Panc1 (cell line): ENCODE measurements around the gene AMOTL1. TPM values are rescaled to one million over a fixed set of nuclear protein-coding genes. Genes with fewer than 3 reads are reported as not detected.
A peak's percentile ranks its signal among the peaks of the same experiment; 100 is the strongest.

Source experiments
- ATAC-seq: fragments of 200-7000 bp; cut with Tn5 transposase; 2 replicates; pipeline ENCODE4 v1.9.1; 2020; ENCODE audit warnings: mild to moderate bottlenecking, moderate library complexity
- BruUV-seq: library from RNA; stranded (reverse); fragments of 400-500 nt; replicated peaks from 2 replicates; lab custom pipeline; 2021; lab: Mats Ljungman, UMichigan
- CTCF ChIA-PET: fragments of 300-600 bp; sonication (Branson Sonifier 250); formaldehyde crosslinking; loops from one replicate; lab custom pipeline; 2022; ENCODE audit warnings: antibody characterized with exemption; lab: Charles Lee
- POLR2A ChIA-PET: fragments of 300-600 bp; sonication (Branson Sonifier 250); formaldehyde crosslinking; loops from one replicate; lab custom pipeline; 2022; ENCODE audit warnings: antibody characterized with exemption; lab: Charles Lee
- DNase-seq: peaks from one replicate; pipeline ENCODE4 v3.0.0-alpha.2; 2010; ENCODE audit warnings: low read depth, low spot score
- H3K27ac ChIP-seq: 2 replicates; pipeline ENCODE4 v1.5.1; 2011; ENCODE audit warnings: mild to moderate bottlenecking, low read length, inconsistent platforms
- H3K27me3 ChIP-seq: fragments of 200-500 bp; sonication (Bioruptor generic); 2 replicates; pipeline ENCODE4 v1.6.0; 2014; ENCODE audit warnings: low read length, inconsistent platforms; ENCODE audit not compliant: control insufficient read depth, insufficient read depth
- H3K36me3 ChIP-seq: fragments of 200-500 bp; sonication (Bioruptor generic); 2 replicates; pipeline ENCODE4 v1.5.1; 2014; ENCODE audit warnings: inconsistent platforms, mild to moderate bottlenecking, low read length, moderate library complexity; ENCODE audit not compliant: control insufficient read depth, insufficient read depth
- H3K4me1 ChIP-seq: 2 replicates; pipeline ENCODE4 v1.5.1; 2011; ENCODE audit warnings: inconsistent platforms, mild to moderate bottlenecking, low read length, moderate library complexity; ENCODE audit not compliant: control insufficient read depth, insufficient read depth
- H3K4me3 ChIP-seq, 2 experiments: 2 replicates each; pipeline ENCODE4 v1.5.1; 2011 to 2012; ENCODE audit warnings: low read depth in 2 of 2, low read length in 2 of 2, mild to moderate bottlenecking in 2 of 2, inconsistent platforms in 1 of 2, moderate library complexity in 1 of 2
- H3K9me3 ChIP-seq: fragments of 200-500 bp; sonication (Bioruptor generic); 2 replicates; pipeline ENCODE4 v1.5.1; 2014; ENCODE audit warnings: low read depth, mild to moderate bottlenecking, inconsistent platforms, low read length, moderate library complexity; ENCODE audit not compliant: control insufficient read depth, insufficient read depth
- POLR2AphosphoS5 ChIP-seq: IDR thresholded peaks from 2 replicates; pipeline ENCODE4 v1.6.1; 2012; ENCODE audit warnings: mild to moderate bottlenecking, low read depth, low read length, moderate library complexity
- SIN3A ChIP-seq: IDR thresholded peaks from 2 replicates; pipeline ENCODE4 v1.6.1; 2012; ENCODE audit warnings: low read depth, mild to moderate bottlenecking, low read length, moderate library complexity, borderline replicate concordance; ENCODE audit not compliant: insufficient read depth
- TCF7L2 ChIP-seq: IDR thresholded peaks from 2 replicates; pipeline ENCODE4 v1.6.1; 2011; ENCODE audit warnings: mild to moderate bottlenecking, low read depth, low read length, inconsistent platforms
- in situ Hi-C: cut with HindIII; loops from 2 replicates; pipeline ENCODE4 v1.10.0; 2016; ENCODE audit warnings: low sequenced_read_pairs, low pct_unique_long_range_greater_than_20kb
- intact Hi-C: fragments of 100-400 bp; cut with micrococcal nuclease; formaldehyde crosslinking; loops from one replicate; pipeline ENCODE4 v1.10.0; 2022; ENCODE audit not compliant: unreplicated experiment
- total RNA-seq: library from RNA; stranded (reverse); gene quantifications from one replicate; pipeline ENCODE4 v1.2.1, GENCODE V29; 2021; ENCODE audit not compliant: unreplicated experiment
- TF ChIP-seq, protein P1 (sequence below), 2 experiments: IDR thresholded peaks; 2 replicates each; pipeline ENCODE4 v1.6.1; 2011 to 2012; ENCODE audit warnings: low read depth in 2 of 2, control low read depth in 1 of 2, low read length in 1 of 2, mild to moderate bottlenecking in 1 of 2, moderate library complexity in 1 of 2; ENCODE audit not compliant: insufficient read depth in 1 of 2
- TF ChIP-seq, protein P2 (sequence below): fragments of 450-650 bp; IDR thresholded peaks from 2 replicates; pipeline ENCODE4 v1.5.1; 2017; ENCODE audit warnings: mild to moderate bottlenecking

Gene AMOTL1
- total RNA-seq, 1 experiment from 2014 or later = 16.0 TPM

DNA sequence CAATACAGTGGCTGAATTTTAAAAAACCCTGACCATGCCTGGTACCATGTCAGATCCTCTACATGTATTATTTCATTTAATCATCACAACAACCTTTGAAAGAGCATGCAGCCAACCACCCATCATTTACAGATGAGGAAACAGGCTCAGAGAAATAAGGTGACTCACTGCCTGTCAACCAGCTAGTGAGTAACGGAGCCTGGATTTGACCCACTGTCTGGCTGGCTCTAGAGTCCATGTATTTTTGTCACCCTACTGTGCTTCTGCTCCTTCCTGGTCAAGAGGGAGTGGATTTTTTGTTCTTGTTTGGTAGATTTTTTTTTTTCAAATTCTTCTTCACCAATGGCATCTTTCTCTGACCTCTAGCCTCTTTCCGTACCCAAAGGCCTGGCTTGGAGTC lies 127.8 kb downstream of the AMOTL1 start:
- Histone ChIP-seq H3K9me3 (no peaks in the 10 kb centered on the region), H3K27me3 (no peaks in the 10 kb centered on the region), H3K4me1 (no peaks in the 10 kb centered on the region), H3K36me3 (no peaks in the 10 kb centered on the region), H3K27ac (no peak overlapping the region), H3K4me3 (no peak overlapping the region)
- ChIA-PET CTCF (interaction anchor here (0.6 kb wide), 1 partner anchor 35 kb away, joined by 6 read pairs; no protein-coding TSS in a partner anchor), POLR2A (no interaction called here)
- intact Hi-C loops (loop anchor here (10.0 kb wide), 1 partner anchor 381 kb away; the partner anchor contains the start of gene C11orf97), in situ Hi-C loops (no loop called here)
- no TSS peak for BruUV-seq
- no peak for DNase-seq
- ATAC-seq = no peak
- TF ChIP-seq, protein P1, sequence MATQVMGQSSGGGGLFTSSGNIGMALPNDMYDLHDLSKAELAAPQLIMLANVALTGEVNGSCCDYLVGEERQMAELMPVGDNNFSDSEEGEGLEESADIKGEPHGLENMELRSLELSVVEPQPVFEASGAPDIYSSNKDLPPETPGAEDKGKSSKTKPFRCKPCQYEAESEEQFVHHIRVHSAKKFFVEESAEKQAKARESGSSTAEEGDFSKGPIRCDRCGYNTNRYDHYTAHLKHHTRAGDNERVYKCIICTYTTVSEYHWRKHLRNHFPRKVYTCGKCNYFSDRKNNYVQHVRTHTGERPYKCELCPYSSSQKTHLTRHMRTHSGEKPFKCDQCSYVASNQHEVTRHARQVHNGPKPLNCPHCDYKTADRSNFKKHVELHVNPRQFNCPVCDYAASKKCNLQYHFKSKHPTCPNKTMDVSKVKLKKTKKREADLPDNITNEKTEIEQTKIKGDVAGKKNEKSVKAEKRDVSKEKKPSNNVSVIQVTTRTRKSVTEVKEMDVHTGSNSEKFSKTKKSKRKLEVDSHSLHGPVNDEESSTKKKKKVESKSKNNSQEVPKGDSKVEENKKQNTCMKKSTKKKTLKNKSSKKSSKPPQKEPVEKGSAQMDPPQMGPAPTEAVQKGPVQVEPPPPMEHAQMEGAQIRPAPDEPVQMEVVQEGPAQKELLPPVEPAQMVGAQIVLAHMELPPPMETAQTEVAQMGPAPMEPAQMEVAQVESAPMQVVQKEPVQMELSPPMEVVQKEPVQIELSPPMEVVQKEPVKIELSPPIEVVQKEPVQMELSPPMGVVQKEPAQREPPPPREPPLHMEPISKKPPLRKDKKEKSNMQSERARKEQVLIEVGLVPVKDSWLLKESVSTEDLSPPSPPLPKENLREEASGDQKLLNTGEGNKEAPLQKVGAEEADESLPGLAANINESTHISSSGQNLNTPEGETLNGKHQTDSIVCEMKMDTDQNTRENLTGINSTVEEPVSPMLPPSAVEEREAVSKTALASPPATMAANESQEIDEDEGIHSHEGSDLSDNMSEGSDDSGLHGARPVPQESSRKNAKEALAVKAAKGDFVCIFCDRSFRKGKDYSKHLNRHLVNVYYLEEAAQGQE (IDR thresholded peaks at IDR 0.05; ENCODE audit: insufficient read depth in 1 of 2, low read depth in 2 of 2, low read length in 1 of 2) = no peak
- no peak for TF ChIP-seq SIN3A
- TF ChIP-seq TCF7L2 = no peak
- TF ChIP-seq, protein P2, sequence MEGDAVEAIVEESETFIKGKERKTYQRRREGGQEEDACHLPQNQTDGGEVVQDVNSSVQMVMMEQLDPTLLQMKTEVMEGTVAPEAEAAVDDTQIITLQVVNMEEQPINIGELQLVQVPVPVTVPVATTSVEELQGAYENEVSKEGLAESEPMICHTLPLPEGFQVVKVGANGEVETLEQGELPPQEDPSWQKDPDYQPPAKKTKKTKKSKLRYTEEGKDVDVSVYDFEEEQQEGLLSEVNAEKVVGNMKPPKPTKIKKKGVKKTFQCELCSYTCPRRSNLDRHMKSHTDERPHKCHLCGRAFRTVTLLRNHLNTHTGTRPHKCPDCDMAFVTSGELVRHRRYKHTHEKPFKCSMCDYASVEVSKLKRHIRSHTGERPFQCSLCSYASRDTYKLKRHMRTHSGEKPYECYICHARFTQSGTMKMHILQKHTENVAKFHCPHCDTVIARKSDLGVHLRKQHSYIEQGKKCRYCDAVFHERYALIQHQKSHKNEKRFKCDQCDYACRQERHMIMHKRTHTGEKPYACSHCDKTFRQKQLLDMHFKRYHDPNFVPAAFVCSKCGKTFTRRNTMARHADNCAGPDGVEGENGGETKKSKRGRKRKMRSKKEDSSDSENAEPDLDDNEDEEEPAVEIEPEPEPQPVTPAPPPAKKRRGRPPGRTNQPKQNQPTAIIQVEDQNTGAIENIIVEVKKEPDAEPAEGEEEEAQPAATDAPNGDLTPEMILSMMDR = no peak
- TF ChIP-seq POLR2AphosphoS5 = no peak

DNA sequence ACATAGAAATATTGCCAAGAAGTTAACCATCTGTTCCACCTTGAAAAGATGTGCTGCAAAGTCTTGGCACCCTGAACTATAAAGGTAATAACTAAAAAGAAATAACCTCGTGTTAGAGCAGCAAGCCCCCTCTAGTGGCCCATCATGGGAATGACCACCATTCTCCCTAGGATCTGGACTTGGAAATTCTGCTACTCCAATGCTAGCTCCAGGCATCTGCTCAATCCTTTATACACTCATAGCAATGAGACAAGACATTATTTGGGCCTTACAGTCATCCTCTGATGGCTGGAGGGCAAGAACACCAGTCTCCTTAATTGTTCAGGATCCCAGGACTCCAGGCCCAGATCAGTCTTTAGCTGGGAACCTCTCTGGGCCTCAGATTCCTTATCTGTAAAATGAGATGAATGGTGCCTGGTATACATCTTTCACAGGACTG lies 129.2 kb downstream of the AMOTL1 start:
- Histone ChIP-seq H3K9me3 (no peaks in the 10 kb centered on the region), H3K4me1 (no peaks in the 10 kb centered on the region), H3K4me3 (no peak overlapping the region), H3K27ac (no peak overlapping the region), H3K27me3 (no peaks in the 10 kb centered on the region), H3K36me3 (no peaks in the 10 kb centered on the region)
- DNase-seq (no peak), ATAC-seq (peak; percentile 82)
- CTCF ChIA-PET = interaction anchor here (0.5 to 1.1 kb wide), 6 partner anchors 12 to 377 kb away, joined by 3 to 9 read pairs (median 3); no protein-coding TSS in a partner anchor
- in situ Hi-C loops (no loop called here), intact Hi-C loops (loop anchor here (1.0 to 10.0 kb wide), 3 partner anchors 111 to 383 kb away; partner anchors contain the start of gene C11orf97)
- POLR2A ChIA-PET = no interaction called here
- TF ChIP-seq SIN3A (no peak), TCF7L2 (no peak), POLR2AphosphoS5 (no peak)
- TF ChIP-seq, protein P1 (IDR thresholded peaks at IDR 0.05; ENCODE audit: insufficient read depth in 1 of 2, low read depth in 2 of 2, low read length in 1 of 2) = no peak
- TF ChIP-seq, protein P2 = peak; percentile 95
- BruUV-seq = no TSS peak
